GM23338 (cell line): ENCODE measurements around the gene UNK. TPM values are rescaled to one million over a fixed set of nuclear protein-coding genes. Genes with fewer than 3 reads are reported as not detected.

Source experiments
- ATAC-seq: fragments of 200-7000 bp; cut with Tn5 transposase; 3 replicates; pipeline ENCODE4 v1.9.1; 2020
- DNase-seq: peaks from one replicate; pipeline ENCODE4 v3.0.0-alpha.2; 2015; ENCODE audit warnings: low spot score
- H2AFZ ChIP-seq: fragments of 200-600 bp; sonication (generic); 2 replicates; pipeline ENCODE4 v1.8.0; 2016; ENCODE audit warnings: antibody characterized with exemption, mild to moderate bottlenecking, moderate library complexity
- H3F3A ChIP-seq: fragments of 200-600 bp; sonication (generic); replicated peaks from 2 replicates; pipeline ENCODE4 v1.8.0; 2017; ENCODE audit warnings: antibody characterized with exemption, mixed run types, low read depth
- H3K27ac ChIP-seq: fragments of 200-600 bp; sonication (generic); 2 replicates; pipeline ENCODE4 v1.6.1; 2016; ENCODE audit warnings: low read depth
- H3K27me3 ChIP-seq: fragments of 200-600 bp; sonication (generic); 2 replicates; pipeline ENCODE4 v1.8.0; 2016; ENCODE audit warnings: mild to moderate bottlenecking, mixed run types, moderate library complexity; ENCODE audit not compliant: insufficient read depth
- H3K36me3 ChIP-seq: fragments of 200-600 bp; sonication (generic); 2 replicates; pipeline ENCODE4 v1.8.0; 2016; ENCODE audit warnings: mild to moderate bottlenecking; ENCODE audit not compliant: insufficient read depth
- H3K4me1 ChIP-seq: fragments of 200-600 bp; sonication (generic); 2 replicates; pipeline ENCODE4 v1.8.0; 2016; ENCODE audit warnings: mild to moderate bottlenecking, moderate library complexity; ENCODE audit not compliant: insufficient read depth
- H3K4me2 ChIP-seq: fragments of 200-600 bp; sonication (generic); 2 replicates; pipeline ENCODE4 v1.7.1; 2017; ENCODE audit warnings: mixed run types
- H3K4me3 ChIP-seq: fragments of 200-600 bp; sonication (generic); 2 replicates; pipeline ENCODE4 v1.6.1; 2016; ENCODE audit warnings: mixed run types
- H3K79me2 ChIP-seq: fragments of 200-600 bp; sonication (generic); replicated peaks from 2 replicates; pipeline ENCODE4 v1.8.0; 2017; ENCODE audit warnings: mild to moderate bottlenecking; ENCODE audit not compliant: insufficient read depth
- H3K9me2 ChIP-seq: fragments of 200-600 bp; sonication (generic); 2 replicates; pipeline ENCODE4 v1.8.0; 2017; ENCODE audit not compliant: insufficient read depth
- H4K20me1 ChIP-seq: fragments of 200-600 bp; sonication (generic); replicated peaks from 2 replicates; pipeline ENCODE4 v1.8.0; 2017; ENCODE audit warnings: mild to moderate bottlenecking; ENCODE audit not compliant: insufficient read depth
- H3K27ac Mint-ChIP-seq: 2 replicates; pipeline ENCODE4 v1.8.0; 2020; ENCODE audit warnings: inconsistent platforms, mild to moderate bottlenecking, moderate library complexity, mixed read lengths
- H3K27me3 Mint-ChIP-seq: 3 replicates; pipeline ENCODE4 v1.8.0; 2022; ENCODE audit warnings: low read depth, mild to moderate bottlenecking, moderate library complexity, mixed read lengths, inconsistent platforms; ENCODE audit not compliant: insufficient read depth, poor library complexity
- H3K36me3 Mint-ChIP-seq: 3 replicates; pipeline ENCODE4 v1.8.0; 2021; ENCODE audit warnings: low read depth, mild to moderate bottlenecking, inconsistent platforms, moderate library complexity, mixed read lengths
- H3K4me1 Mint-ChIP-seq: 3 replicates; pipeline ENCODE4 v1.8.0; 2020; ENCODE audit warnings: mild to moderate bottlenecking, inconsistent platforms, mixed read lengths
- H3K4me3 Mint-ChIP-seq: 3 replicates; pipeline ENCODE4 v1.8.0; 2021; ENCODE audit warnings: moderate library complexity, mild to moderate bottlenecking, inconsistent platforms, mixed read lengths
- H3K9me3 Mint-ChIP-seq: 3 replicates; pipeline ENCODE4 v1.8.0; 2020; ENCODE audit warnings: moderate library complexity, mild to moderate bottlenecking, inconsistent platforms, mixed read lengths
- CREB1 ChIP-seq: fragments of 250-450 bp; sonication (Bioruptor Pico); IDR thresholded peaks from 2 replicates; pipeline ENCODE4 v1.5.0; 2020; ENCODE audit warnings: low read depth, mild to moderate bottlenecking, moderate library complexity
- CTCF ChIP-seq, 2 experiments: fragments of 200-600 bp in 1 of 2; sonication (generic) in 1 of 2; conservative IDR thresholded peaks; 2 replicates each; pipeline versions ENCODE4 v1.5.1 to v1.6.1; 2016 to 2017; ENCODE audit warnings: antibody characterized with exemption in 2 of 2, low read depth in 2 of 2, mild to moderate bottlenecking in 2 of 2, moderate library complexity in 1 of 2
- EZH2 ChIP-seq: fragments of 200-600 bp; sonication (generic); IDR thresholded peaks from one replicate; pipeline ENCODE4 v1.8.0; 2017; ENCODE audit warnings: antibody characterized with exemption, mild to moderate bottlenecking, low read depth; ENCODE audit not compliant: unreplicated experiment
- EZH2phosphoT487 ChIP-seq: fragments of 200-600 bp; sonication (generic); IDR thresholded peaks from one replicate; pipeline ENCODE4 v1.8.1; 2018; ENCODE audit warnings: antibody characterized with exemption; ENCODE audit not compliant: unreplicated experiment
- NANOG ChIP-seq: IDR thresholded peaks from 2 replicates; pipeline ENCODE4 v1.6.1; 2016; ENCODE audit warnings: antibody characterized with exemption, borderline replicate concordance
- STAT1 ChIP-seq: IDR thresholded peaks from one replicate; pipeline ENCODE4 v1.6.1; 2016; ENCODE audit warnings: antibody characterized with exemption; ENCODE audit not compliant: unreplicated experiment
- ZNF462 ChIP-seq: fragments of 250-450 bp; sonication (Bioruptor Pico); IDR thresholded peaks from 2 replicates; pipeline ENCODE4 v1.5.0; 2020; ENCODE audit warnings: mild to moderate bottlenecking, moderate library complexity
- polyA plus RNA-seq: library from polyadenylated mRNA; unstranded; fragments of >200 nt; fragmentation: Nextera tagmentation; extraction: Ambion mirVana; gene quantifications from 2 replicates; pipeline ENCODE4 v1.2.1, GENCODE V29; 2016
- total RNA-seq: library from RNA; depleted of rRNA; stranded (reverse); fragments of >200 nt; shearing (Covaris generic); gene quantifications from 2 replicates; pipeline ENCODE4 v1.2.3, GENCODE V29; 2014
- TF ChIP-seq, protein P1 (sequence below): IDR thresholded peaks from one replicate; pipeline ENCODE4 v1.6.1; 2018; ENCODE audit warnings: antibody characterized with exemption; ENCODE audit not compliant: unreplicated experiment

The UNK gene
- total and polyA plus RNA-seq, 2 experiments from 2014 or later: 21.8 to 65.2 TPM

DNA sequence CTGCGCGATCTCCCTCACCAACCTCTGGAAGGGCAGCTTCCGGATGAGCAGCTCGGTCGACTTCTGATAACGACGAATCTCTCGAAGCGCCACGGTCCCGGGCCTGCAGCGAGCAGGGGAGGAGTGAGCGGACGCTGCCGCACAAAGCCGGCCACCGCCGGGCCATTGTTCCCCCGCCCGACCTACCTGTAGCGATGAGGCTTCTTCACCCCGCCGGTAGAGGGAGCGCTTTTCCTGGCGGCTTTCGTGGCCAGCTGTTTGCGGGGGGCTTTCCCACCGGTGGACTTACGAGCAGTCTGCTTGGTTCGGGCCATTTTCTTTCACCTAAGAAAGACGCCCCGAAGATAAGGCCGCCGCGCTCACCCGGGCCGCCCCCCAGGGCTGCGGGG lies 5.8 kb upstream of the UNK start:
- H3K27ac Mint-ChIP-seq: peak overlapping the region; percentile 97

More for the DNA sequence above, 5.8 kb upstream of the UNK start:
- peaks cover 17% of the 10 kb centered on the region; the same call in 1 of the 2 replicates for H3K36me3 ChIP-seq
- TF ChIP-seq ZNF462 (no peak), EZH2 (no peak), EZH2phosphoT487 (no peak), CREB1 (0 out of 2 replicates have a peak, but pooled peaks have one; percentile 41), CTCF (conservative IDR thresholded peaks at IDR 0.05; ENCODE audit: low read depth in 2 of 2) (peak; percentile 70 to 78), NANOG (no peak), STAT1 (no peak)
- TF ChIP-seq, protein P1, sequence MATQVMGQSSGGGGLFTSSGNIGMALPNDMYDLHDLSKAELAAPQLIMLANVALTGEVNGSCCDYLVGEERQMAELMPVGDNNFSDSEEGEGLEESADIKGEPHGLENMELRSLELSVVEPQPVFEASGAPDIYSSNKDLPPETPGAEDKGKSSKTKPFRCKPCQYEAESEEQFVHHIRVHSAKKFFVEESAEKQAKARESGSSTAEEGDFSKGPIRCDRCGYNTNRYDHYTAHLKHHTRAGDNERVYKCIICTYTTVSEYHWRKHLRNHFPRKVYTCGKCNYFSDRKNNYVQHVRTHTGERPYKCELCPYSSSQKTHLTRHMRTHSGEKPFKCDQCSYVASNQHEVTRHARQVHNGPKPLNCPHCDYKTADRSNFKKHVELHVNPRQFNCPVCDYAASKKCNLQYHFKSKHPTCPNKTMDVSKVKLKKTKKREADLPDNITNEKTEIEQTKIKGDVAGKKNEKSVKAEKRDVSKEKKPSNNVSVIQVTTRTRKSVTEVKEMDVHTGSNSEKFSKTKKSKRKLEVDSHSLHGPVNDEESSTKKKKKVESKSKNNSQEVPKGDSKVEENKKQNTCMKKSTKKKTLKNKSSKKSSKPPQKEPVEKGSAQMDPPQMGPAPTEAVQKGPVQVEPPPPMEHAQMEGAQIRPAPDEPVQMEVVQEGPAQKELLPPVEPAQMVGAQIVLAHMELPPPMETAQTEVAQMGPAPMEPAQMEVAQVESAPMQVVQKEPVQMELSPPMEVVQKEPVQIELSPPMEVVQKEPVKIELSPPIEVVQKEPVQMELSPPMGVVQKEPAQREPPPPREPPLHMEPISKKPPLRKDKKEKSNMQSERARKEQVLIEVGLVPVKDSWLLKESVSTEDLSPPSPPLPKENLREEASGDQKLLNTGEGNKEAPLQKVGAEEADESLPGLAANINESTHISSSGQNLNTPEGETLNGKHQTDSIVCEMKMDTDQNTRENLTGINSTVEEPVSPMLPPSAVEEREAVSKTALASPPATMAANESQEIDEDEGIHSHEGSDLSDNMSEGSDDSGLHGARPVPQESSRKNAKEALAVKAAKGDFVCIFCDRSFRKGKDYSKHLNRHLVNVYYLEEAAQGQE: no peak
- peaks cover 46% of the 10 kb centered on the region for H3K36me3 Mint-ChIP-seq
- no peaks in the 10 kb centered on the region for H3K9me2 ChIP-seq
- H2AFZ ChIP-seq: no peak overlapping the region
- peaks cover 22% of the 10 kb centered on the region for H3K79me2 ChIP-seq
- H3K4me3 Mint-ChIP-seq: peak overlapping the region; percentile 92
- H3K4me1 ChIP-seq: peaks cover 14% of the 10 kb centered on the region
- ATAC-seq (peak; percentile 23), DNase-seq (peak; percentile 79)
- H3K4me3 ChIP-seq: peak overlapping the region; percentile 80
- peak overlapping the region; percentile 91 for H3K4me2 ChIP-seq
- no peaks in the 10 kb centered on the region for H3K27me3 ChIP-seq
- peaks cover 33% of the 10 kb centered on the region for H3F3A ChIP-seq
- peaks cover 43% of the 10 kb centered on the region for H3K4me1 Mint-ChIP-seq
- peaks cover 4% of the 10 kb centered on the region; the same call in 2 of the 3 replicates for H3K9me3 Mint-ChIP-seq
- peak overlapping the region; percentile 23 for H3K27ac ChIP-seq
- peaks cover 40% of the 10 kb centered on the region for H3K27me3 Mint-ChIP-seq
- peaks cover 18% of the 10 kb centered on the region for H4K20me1 ChIP-seq
